ENCODE measurements around the gene DIDO1.

DIDO1 gene

GRCh38 chr20:62943396-62943795, 17.1 kb upstream of the DIDO1 start:
- no peak for TF ChIP-seq MAX (IDR thresholded peaks at IDR 0.05)
- TF ChIP-seq CEBPB (IDR thresholded peaks at IDR 0.05), result no peak
- no peak for TF ChIP-seq EGR1 (IDR thresholded peaks at IDR 0.05)
- TF ChIP-seq TCF12 (IDR thresholded peaks at IDR 0.05; ENCODE audit: low read depth), result no peak
- no peak for TF ChIP-seq TEAD4 (IDR thresholded peaks at IDR 0.05)
- no peak for TF ChIP-seq USF1 (IDR thresholded peaks at IDR 0.05)
- TF ChIP-seq NFIC (IDR thresholded peaks at IDR 0.05), result no peak
- no peak for TF ChIP-seq CREB1 (IDR thresholded peaks at IDR 0.05; ENCODE audit: low read depth)
- TF ChIP-seq YY1 (IDR thresholded peaks at IDR 0.05; ENCODE audit: low read depth), result no peak
- no peak for TF ChIP-seq EP300 (IDR thresholded peaks at IDR 0.05; ENCODE audit: borderline replicate concordance)
- TF ChIP-seq ZBTB7A (IDR thresholded peaks at IDR 0.05; ENCODE audit: low read depth), result no peak
- TF ChIP-seq FOXM1 (IDR thresholded peaks at IDR 0.05; ENCODE audit: borderline replicate concordance, low read depth), result no peak
- TF ChIP-seq REST (IDR thresholded peaks at IDR 0.05; ENCODE audit: low read depth), result no peak

GRCh38 chr20:62942456-62942855, 16.2 kb upstream of the DIDO1 start:
- no peak for TF ChIP-seq TCF12 (IDR thresholded peaks at IDR 0.05; ENCODE audit: low read depth)
- no peak for TF ChIP-seq NFIC (IDR thresholded peaks at IDR 0.05)
- no peak for TF ChIP-seq FOXM1 (IDR thresholded peaks at IDR 0.05; ENCODE audit: borderline replicate concordance, low read depth)
- no peak for TF ChIP-seq EP300 (IDR thresholded peaks at IDR 0.05; ENCODE audit: borderline replicate concordance)

GRCh38 chr20:62941792-62942191, 15.5 kb upstream of the DIDO1 start:
- no peak for TF ChIP-seq RAD21 (IDR thresholded peaks at IDR 0.05; ENCODE audit: low read depth)
- no peak for TF ChIP-seq ZBTB7A (IDR thresholded peaks at IDR 0.05; ENCODE audit: low read depth)
- no peak for TF ChIP-seq NFIC (IDR thresholded peaks at IDR 0.05)

- TF ChIP-seq CEBPB (IDR thresholded peaks at IDR 0.05), result no peak
- TF ChIP-seq MAX (IDR thresholded peaks at IDR 0.05), result no peak
- no peak for TF ChIP-seq RAD21 (IDR thresholded peaks at IDR 0.05; ENCODE audit: low read depth)
- TF ChIP-seq CREB1 (IDR thresholded peaks at IDR 0.05; ENCODE audit: low read depth), result no peak
- TF ChIP-seq REST (IDR thresholded peaks at IDR 0.05; ENCODE audit: low read depth), result no peak
- TF ChIP-seq USF1 (IDR thresholded peaks at IDR 0.05), result no peak
Measured at GRCh38 chr20:62940875-62941274, 14.6 kb upstream of the DIDO1 start.

- TF ChIP-seq NFIC (IDR thresholded peaks at IDR 0.05) (no peak), USF1 (IDR thresholded peaks at IDR 0.05) (no peak), TEAD4 (IDR thresholded peaks at IDR 0.05) (no peak), TAF1 (IDR thresholded peaks at IDR 0.05; ENCODE audit: low read depth) (no peak), REST (IDR thresholded peaks at IDR 0.05; ENCODE audit: low read depth) (no peak), EGR1 (IDR thresholded peaks at IDR 0.05) (no peak), YY1 (IDR thresholded peaks at IDR 0.05; ENCODE audit: low read depth) (no peak), FOXM1 (IDR thresholded peaks at IDR 0.05; ENCODE audit: borderline replicate concordance, low read depth) (no peak), MAX (IDR thresholded peaks at IDR 0.05) (no peak), TCF12 (IDR thresholded peaks at IDR 0.05; ENCODE audit: low read depth) (no peak), CREB1 (IDR thresholded peaks at IDR 0.05; ENCODE audit: low read depth) (no peak), EP300 (IDR thresholded peaks at IDR 0.05; ENCODE audit: borderline replicate concordance) (no peak)
Measured at GRCh38 chr20:62938105-62938888, 12.0 kb upstream of the DIDO1 start, which contains the start of gene GID8. Gene GID8, plus strand, starts transcription at chr20:62938147. Its CDS starts 3,356 bp downstream, at chr20:62941503.

Measured in Ishikawa (cell line).